NCI-H345 treated with DMSO at 0.1 percent for 48 hours (cell line): ENCODE results near the gene LRRC23.

Source experiments
- DNase-seq: peaks from one replicate; lab custom pipeline; 2025; ENCODE audit not compliant: unreplicated experiment; lab: John Stamatoyannopoulos, UW

Gene LRRC23

GRCh38 chr12:6942331-6942665 lies 37.7 kb downstream of the LRRC23 start:
- no peak for DNase-seq

GRCh38 chr12:6943389-6943721 lies 38.7 kb downstream of the LRRC23 start:
- peak; percentile 91 for DNase-seq

GRCh38 chr12:6943722-6944380 lies 39.2 kb downstream of the LRRC23 start, which contains the start of the genes C12orf57 and RNU7-1:
C12orf57 (plus strand) TSS chr12:6944022; CDS start chr12:6944122, 100 bp downstream.
RNU7-1 (plus strand) TSS chr12:6943816.
- peak; percentile 91 for DNase-seq

GRCh38 chr12:6944381-6945186 lies 40.0 kb downstream of the LRRC23 start:
- DNase-seq, result peak; percentile 96

- DNase-seq, result no peak
Observed at GRCh38 chr12:6945613-6946012, 41.0 kb downstream of the LRRC23 start.

- DNase-seq, result peak; percentile 92
Observed at GRCh38 chr12:6946033-6946919, 41.7 kb downstream of the LRRC23 start.

- DNase-seq, result no peak
Observed at GRCh38 chr12:6946920-6947374, 42.3 kb downstream of the LRRC23 start.

- no peak for DNase-seq
Observed at GRCh38 chr12:6947615-6948014, 43.0 kb downstream of the LRRC23 start.

GRCh38 chr12:6948873-6949594 lies 44.4 kb downstream of the LRRC23 start:
- DNase-seq, result no peak

- DNase-seq, result no peak
Observed at GRCh38 chr12:6950401-6950801, 45.8 kb downstream of the LRRC23 start.

- DNase-seq, result no peak
Observed at GRCh38 chr12:6950811-6951540, 46.4 kb downstream of the LRRC23 start, which contains the start of gene PTPN6. PTPN6 (plus strand) TSS chr12:6951356; CDS start chr12:6951513, 157 bp downstream.

GRCh38 chr12:6951551-6952120 lies 47.0 kb downstream of the LRRC23 start:
- DNase-seq, result no peak

- DNase-seq, result no peak
Observed at GRCh38 chr12:6952121-6952862, 47.7 kb downstream of the LRRC23 start.

- no peak for DNase-seq
Observed at GRCh38 chr12:6952863-6953441, 48.3 kb downstream of the LRRC23 start.

- DNase-seq, result no peak
Observed at GRCh38 chr12:6953442-6954315, 49.1 kb downstream of the LRRC23 start.

- DNase-seq, result no peak
Observed at GRCh38 chr12:6954316-6955107, 49.9 kb downstream of the LRRC23 start.
